Activated T-helper 2 cell treated with anti-CD3 and anti-CD28 coated beads, Interferon-gamma antibody, Interleukin-2, Interleukin-4, amounts not matched to agents 10 μg/mL and 5 μg/mL and 100 μg/mL, durations not matched to agents 14 hours and 24 hours and 36 hours (primary cell): ENCODE results near the gene MORN5. TPM values are rescaled to one million over a fixed set of nuclear protein-coding genes. Genes with fewer than 3 reads are reported as not detected.
A peak's percentile ranks its signal among the peaks of the same experiment; 100 is the strongest.

Experiments
- DNase-seq: peaks from one replicate; pipeline ENCODE4 v3.0.0; 2021; ENCODE audit warnings: low spot score
- H3K27ac Mint-ChIP-seq: one replicate; pipeline ENCODE4 v1.8.0; 2021; ENCODE audit warnings: mixed read lengths
- H3K27me3 Mint-ChIP-seq: one replicate; pipeline ENCODE4 v1.8.0; 2021; ENCODE audit warnings: low read depth, mixed read lengths
- H3K36me3 Mint-ChIP-seq: one replicate; pipeline ENCODE4 v1.8.0; 2021; ENCODE audit warnings: low read depth, mixed read lengths
- H3K4me1 Mint-ChIP-seq: one replicate; pipeline ENCODE4 v1.8.0; 2021; ENCODE audit warnings: low read depth, mixed read lengths
- H3K4me3 Mint-ChIP-seq: one replicate; pipeline ENCODE4 v1.8.0; 2021; ENCODE audit warnings: low read depth, mild to moderate bottlenecking, moderate library complexity, mixed read lengths
- H3K9me3 Mint-ChIP-seq: one replicate; pipeline ENCODE4 v1.8.0; 2021; ENCODE audit warnings: mixed read lengths
- intact Hi-C: fragments of 100-400 bp; cut with micrococcal nuclease; formaldehyde crosslinking; loops from one replicate; pipeline ENCODE4 v1.15.1; 2023
- total RNA-seq: library from RNA; stranded (reverse); gene quantifications from 2 replicates; pipeline ENCODE4 v1.2.3, GENCODE V29; 2022

MORN5 gene
- total RNA-seq, 1 donor from 2014 or later = not detected

- H3K4me1 Mint-ChIP-seq = no peaks in the 10 kb centered on the region
- no peak overlapping the region for H3K4me3 Mint-ChIP-seq
- intact Hi-C loops = no loop called here
- H3K9me3 Mint-ChIP-seq = no peaks in the 10 kb centered on the region
- H3K27me3 Mint-ChIP-seq = peaks cover 3% of the 10 kb centered on the region
- DNase-seq = no peak
- H3K36me3 Mint-ChIP-seq = peaks cover 14% of the 10 kb centered on the region
- no peak overlapping the region for H3K27ac Mint-ChIP-seq
Observed at GRCh38 chr9:122140368-122141193, 19.1 kb upstream of the MORN5 start.

- Mint-ChIP-seq H3K4me1 (no peaks in the 10 kb centered on the region), H3K36me3 (peaks cover 18% of the 10 kb centered on the region), H3K27ac (no peak overlapping the region), H3K27me3 (peaks cover 3% of the 10 kb centered on the region), H3K4me3 (no peak overlapping the region), H3K9me3 (no peaks in the 10 kb centered on the region)
- intact Hi-C loops = no loop called here
- DNase-seq = no peak
Observed at GRCh38 chr9:122141671-122142070, 18.0 kb upstream of the MORN5 start.

- H3K4me1 Mint-ChIP-seq = no peaks in the 10 kb centered on the region
- no peak for DNase-seq
- H3K9me3 Mint-ChIP-seq = no peaks in the 10 kb centered on the region
- H3K27me3 Mint-ChIP-seq = no peaks in the 10 kb centered on the region
- peaks cover 31% of the 10 kb centered on the region for H3K36me3 Mint-ChIP-seq
- no peak overlapping the region for H3K27ac Mint-ChIP-seq
- no peak overlapping the region for H3K4me3 Mint-ChIP-seq
- intact Hi-C loops = no loop called here
Observed at GRCh38 chr9:122143296-122143695, 16.4 kb upstream of the MORN5 start.

GRCh38 chr9:122143876-122144405, 15.8 kb upstream of the MORN5 start:
- peaks cover 36% of the 10 kb centered on the region for H3K36me3 Mint-ChIP-seq
- intact Hi-C loops = no loop called here
- no peak overlapping the region for H3K27ac Mint-ChIP-seq
- no peak for DNase-seq
- H3K4me3 Mint-ChIP-seq = no peak overlapping the region
- no peaks in the 10 kb centered on the region for H3K27me3 Mint-ChIP-seq
- no peaks in the 10 kb centered on the region for H3K9me3 Mint-ChIP-seq
- H3K4me1 Mint-ChIP-seq = no peaks in the 10 kb centered on the region

- Mint-ChIP-seq H3K4me3 (no peak overlapping the region), H3K4me1 (no peaks in the 10 kb centered on the region), H3K27me3 (no peaks in the 10 kb centered on the region), H3K36me3 (peaks cover 39% of the 10 kb centered on the region), H3K27ac (no peak overlapping the region), H3K9me3 (no peaks in the 10 kb centered on the region)
- intact Hi-C loops = no loop called here
- no peak for DNase-seq
Observed at GRCh38 chr9:122144836-122145591, 14.7 kb upstream of the MORN5 start.

- no peak overlapping the region for H3K27ac Mint-ChIP-seq
- no peak overlapping the region for H3K4me3 Mint-ChIP-seq
- no peak for DNase-seq
- no peaks in the 10 kb centered on the region for H3K27me3 Mint-ChIP-seq
- H3K36me3 Mint-ChIP-seq = peaks cover 39% of the 10 kb centered on the region
- H3K4me1 Mint-ChIP-seq = no peaks in the 10 kb centered on the region
- no peaks in the 10 kb centered on the region for H3K9me3 Mint-ChIP-seq
- intact Hi-C loops = no loop called here
Observed at GRCh38 chr9:122145592-122145863, 14.2 kb upstream of the MORN5 start.

- H3K27me3 Mint-ChIP-seq = no peaks in the 10 kb centered on the region
- intact Hi-C loops = no loop called here
- H3K27ac Mint-ChIP-seq = no peak overlapping the region
- peaks cover 32% of the 10 kb centered on the region for H3K36me3 Mint-ChIP-seq
- peaks cover 5% of the 10 kb centered on the region for H3K4me1 Mint-ChIP-seq
- H3K9me3 Mint-ChIP-seq = no peaks in the 10 kb centered on the region
- H3K4me3 Mint-ChIP-seq = no peak overlapping the region
- DNase-seq = no peak
Observed at GRCh38 chr9:122151267-122151828, 8.4 kb upstream of the MORN5 start.

- Mint-ChIP-seq H3K27me3 (peaks cover 4% of the 10 kb centered on the region), H3K27ac (no peak overlapping the region)
- intact Hi-C loops = no loop called here
Observed at GRCh38 chr9:122155796-122156195, 3.9 kb upstream of the MORN5 start.

GRCh38 chr9:122158202-122158601, 1.5 kb upstream of the MORN5 start:
- intact Hi-C loops = loop anchor here (2.0 kb wide), 2 partner anchors 31 to 65 kb away; partner anchors contain the start of gene TTLL11
- H3K4me1 Mint-ChIP-seq = peaks cover 27% of the 10 kb centered on the region
- no peak overlapping the region for H3K27ac Mint-ChIP-seq
- H3K36me3 Mint-ChIP-seq = peaks cover 11% of the 10 kb centered on the region
- peaks cover 7% of the 10 kb centered on the region for H3K9me3 Mint-ChIP-seq
- DNase-seq = peak; percentile 22
- H3K4me3 Mint-ChIP-seq = peak overlapping the region; percentile 50
- peaks cover 10% of the 10 kb centered on the region for H3K27me3 Mint-ChIP-seq

More at GRCh38 chr9:122155796-122156195, 3.9 kb upstream of the MORN5 start:
- Mint-ChIP-seq H3K36me3 (peaks cover 16% of the 10 kb centered on the region), H3K9me3 (no peaks in the 10 kb centered on the region), H3K4me3 (no peak overlapping the region), H3K4me1 (peaks cover 27% of the 10 kb centered on the region)
- DNase-seq = no peak

- Mint-ChIP-seq H3K27me3 (peaks cover 12% of the 10 kb centered on the region), H3K36me3 (peaks cover 8% of the 10 kb centered on the region), H3K4me1 (peaks cover 25% of the 10 kb centered on the region), H3K4me3 (peak overlapping the region; percentile 91), H3K27ac (peak overlapping the region; percentile 91), H3K9me3 (peaks cover 7% of the 10 kb centered on the region)
- DNase-seq = no peak
- intact Hi-C loops = loop anchor here (1.0 to 2.0 kb wide), 3 partner anchors 33 to 105 kb away; partner anchors contain the start of gene TTLL11
Observed at GRCh38 chr9:122159925-122160246, 178 bp downstream of the MORN5 start.

- Mint-ChIP-seq H3K27ac (no peak overlapping the region), H3K9me3 (peaks cover 7% of the 10 kb centered on the region), H3K36me3 (peaks cover 2% of the 10 kb centered on the region), H3K27me3 (peaks cover 12% of the 10 kb centered on the region), H3K4me1 (peaks cover 16% of the 10 kb centered on the region), H3K4me3 (no peak overlapping the region)
- intact Hi-C loops = no loop called here
- DNase-seq = no peak
Observed at GRCh38 chr9:122162415-122162814, 2.7 kb downstream of the MORN5 start.

- Mint-ChIP-seq H3K36me3 (no peaks in the 10 kb centered on the region), H3K27me3 (peaks cover 15% of the 10 kb centered on the region)
- intact Hi-C loops = no loop called here
Observed at GRCh38 chr9:122164286-122164685, 4.6 kb downstream of the MORN5 start.

GRCh38 chr9:122168356-122168755, 8.6 kb downstream of the MORN5 start:
- Mint-ChIP-seq H3K27ac (no peak overlapping the region), H3K4me3 (no peak overlapping the region), H3K9me3 (no peaks in the 10 kb centered on the region), H3K4me1 (no peaks in the 10 kb centered on the region), H3K36me3 (no peaks in the 10 kb centered on the region), H3K27me3 (peaks cover 18% of the 10 kb centered on the region)
- intact Hi-C loops = no loop called here
- DNase-seq = no peak

More at GRCh38 chr9:122164286-122164685, 4.6 kb downstream of the MORN5 start:
- Mint-ChIP-seq H3K27ac (no peak overlapping the region), H3K4me3 (no peak overlapping the region), H3K4me1 (peaks cover 9% of the 10 kb centered on the region), H3K9me3 (peaks cover 7% of the 10 kb centered on the region)
- DNase-seq = no peak
